COLO829 (cell line): ENCODE data around the gene SLC6A11.

ENCODE experiments used
- DNase-seq: peaks from one replicate; pipeline ENCODE4 v3.0.0; 2012; ENCODE audit warnings: low spot score

The SLC6A11 gene

GRCh38 chr3:10790713-10791112, 25.3 kb upstream of the SLC6A11 start:
- DNase-seq, result no peak

GRCh38 chr3:10792208-10792607, 23.8 kb upstream of the SLC6A11 start:
- DNase-seq, result no peak

GRCh38 chr3:10798600-10799367, 17.2 kb upstream of the SLC6A11 start:
- DNase-seq, result no peak

GRCh38 chr3:10804183-10804648, 11.8 kb upstream of the SLC6A11 start:
- no peak for DNase-seq

GRCh38 chr3:10806006-10806405, 10.0 kb upstream of the SLC6A11 start:
- DNase-seq, result no peak

- DNase-seq, result no peak
These were observed 7.8 kb upstream of the SLC6A11 start for GRCh38 chr3:10808130-10808735.

GRCh38 chr3:10808974-10809373, 7.1 kb upstream of the SLC6A11 start:
- DNase-seq, result no peak

- no peak for DNase-seq
These were observed 5.7 kb upstream of the SLC6A11 start for GRCh38 chr3:10810376-10810775.

GRCh38 chr3:10813425-10813824, 2.6 kb upstream of the SLC6A11 start:
- no peak for DNase-seq

- no peak for DNase-seq
These were observed 1.4 kb upstream of the SLC6A11 start for GRCh38 chr3:10814623-10815022.

- DNase-seq, result no peak
These were observed 541 bp upstream of the SLC6A11 start for GRCh38 chr3:10815487-10815886.

- no peak for DNase-seq
These were observed 830 bp downstream of the SLC6A11 start for GRCh38 chr3:10816863-10817253.

GRCh38 chr3:10817506-10817905, 1.5 kb downstream of the SLC6A11 start:
- no peak for DNase-seq

GRCh38 chr3:10822055-10822454, 6.0 kb downstream of the SLC6A11 start:
- DNase-seq, result no peak

GRCh38 chr3:10822708-10823515, 6.9 kb downstream of the SLC6A11 start:
- no peak for DNase-seq

GRCh38 chr3:10823516-10823818, 7.4 kb downstream of the SLC6A11 start:
- no peak for DNase-seq

GRCh38 chr3:10824468-10824867, 8.4 kb downstream of the SLC6A11 start:
- DNase-seq, result no peak

- DNase-seq, result no peak
These were observed 17.9 kb downstream of the SLC6A11 start for GRCh38 chr3:10833855-10834414.

GRCh38 chr3:10834951-10835350, 18.9 kb downstream of the SLC6A11 start:
- DNase-seq, result no peak

GRCh38 chr3:10835406-10835805, 19.4 kb downstream of the SLC6A11 start:
- DNase-seq, result no peak

- DNase-seq, result no peak
These were observed 20.6 kb downstream of the SLC6A11 start for GRCh38 chr3:10836676-10837075.

GRCh38 chr3:10837849-10838248, 21.8 kb downstream of the SLC6A11 start:
- no peak for DNase-seq

- DNase-seq, result no peak
These were observed 23.1 kb downstream of the SLC6A11 start for GRCh38 chr3:10839167-10839566.
